ENCODE data around the gene LSP1.

DNA sequence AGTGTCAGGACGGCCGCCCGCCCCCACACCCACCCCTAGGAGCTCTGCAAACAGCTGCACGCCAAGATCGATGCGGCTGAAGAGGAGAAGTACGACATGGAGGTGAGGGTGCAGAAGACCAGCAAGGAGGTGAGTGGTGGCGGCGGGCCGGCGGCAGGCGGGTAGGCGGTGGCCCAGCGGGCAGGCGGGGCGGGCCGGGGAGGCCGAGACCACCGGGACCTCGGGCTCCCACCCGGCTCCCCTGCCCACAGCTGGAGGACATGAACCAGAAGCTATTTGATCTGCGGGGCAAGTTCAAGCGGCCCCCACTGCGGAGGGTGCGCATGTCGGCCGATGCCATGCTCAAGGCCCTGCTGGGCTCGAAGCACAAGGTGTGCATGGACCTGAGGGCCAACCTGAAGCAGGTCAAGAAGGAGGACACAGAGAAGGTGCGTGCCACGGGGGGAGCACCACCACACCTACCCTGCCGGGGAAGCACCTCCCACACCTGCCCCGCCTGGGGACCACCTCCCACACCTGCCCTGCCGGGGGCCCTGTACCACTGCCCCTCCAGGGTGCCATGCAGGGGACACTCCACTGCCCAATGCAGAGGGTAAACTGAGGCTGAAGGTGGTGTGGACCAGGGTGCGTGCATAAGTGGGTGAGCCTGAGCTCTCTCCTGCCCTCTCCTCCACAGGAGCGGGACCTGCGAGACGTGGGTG lies 12.0 kb upstream of the LSP1 start:
- TF ChIP-seq, protein P1, sequence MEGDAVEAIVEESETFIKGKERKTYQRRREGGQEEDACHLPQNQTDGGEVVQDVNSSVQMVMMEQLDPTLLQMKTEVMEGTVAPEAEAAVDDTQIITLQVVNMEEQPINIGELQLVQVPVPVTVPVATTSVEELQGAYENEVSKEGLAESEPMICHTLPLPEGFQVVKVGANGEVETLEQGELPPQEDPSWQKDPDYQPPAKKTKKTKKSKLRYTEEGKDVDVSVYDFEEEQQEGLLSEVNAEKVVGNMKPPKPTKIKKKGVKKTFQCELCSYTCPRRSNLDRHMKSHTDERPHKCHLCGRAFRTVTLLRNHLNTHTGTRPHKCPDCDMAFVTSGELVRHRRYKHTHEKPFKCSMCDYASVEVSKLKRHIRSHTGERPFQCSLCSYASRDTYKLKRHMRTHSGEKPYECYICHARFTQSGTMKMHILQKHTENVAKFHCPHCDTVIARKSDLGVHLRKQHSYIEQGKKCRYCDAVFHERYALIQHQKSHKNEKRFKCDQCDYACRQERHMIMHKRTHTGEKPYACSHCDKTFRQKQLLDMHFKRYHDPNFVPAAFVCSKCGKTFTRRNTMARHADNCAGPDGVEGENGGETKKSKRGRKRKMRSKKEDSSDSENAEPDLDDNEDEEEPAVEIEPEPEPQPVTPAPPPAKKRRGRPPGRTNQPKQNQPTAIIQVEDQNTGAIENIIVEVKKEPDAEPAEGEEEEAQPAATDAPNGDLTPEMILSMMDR (IDR thresholded peaks at IDR 0.05; ENCODE audit: poor library complexity): no peak
- no peak for TF ChIP-seq EZH2 (IDR thresholded peaks at IDR 0.05; ENCODE audit: borderline replicate concordance)
- TF ChIP-seq EZH2phosphoT487 (IDR thresholded peaks at IDR 0.05; ENCODE audit: low read depth, severe bottlenecking, unreplicated experiment): no peak
